LHCN-M2 (cell line): ENCODE results near the gene SLC49A3. TPM values are rescaled to one million over a fixed set of nuclear protein-coding genes. Genes with fewer than 3 reads are reported as not detected.
A peak's percentile ranks its signal among the peaks of the same experiment; 100 is the strongest.
"Not testable (repeated sequence)": the region's sequence is repeated elsewhere in the genome, so short reads cannot be mapped to it uniquely, and the experiment has no call there.

Experiments
- DNase-seq: peaks from one replicate; pipeline ENCODE4 v3.0.0-alpha.2; 2012; ENCODE audit warnings: low read depth
- total RNA-seq: library from RNA; depleted of rRNA; stranded (reverse); fragments of >200 nt; gene quantifications from 2 replicates; pipeline ENCODE4 v1.2.3, GENCODE V29; 2014

The SLC49A3 gene
- total RNA-seq, 1 experiment from 2014 or later, result 0.17 TPM

- no peak for DNase-seq
Observed at GRCh38 chr4:681736-682451, 7.1 kb downstream of the SLC49A3 start.

GRCh38 chr4:680928-681645 is 7.9 kb downstream of the SLC49A3 start:
- DNase-seq, result peak; percentile 33

GRCh38 chr4:680551-680927 is 8.4 kb downstream of the SLC49A3 start:
- no peak for DNase-seq

- no peak for DNase-seq
Observed at GRCh38 chr4:680091-680490, 8.9 kb downstream of the SLC49A3 start.

GRCh38 chr4:679629-680028 is 9.3 kb downstream of the SLC49A3 start:
- no peak for DNase-seq

GRCh38 chr4:679104-679481 is 9.9 kb downstream of the SLC49A3 start:
- no peak for DNase-seq

GRCh38 chr4:678331-679103 is 10.4 kb downstream of the SLC49A3 start:
- DNase-seq, result no peak

- peak; percentile 87 for DNase-seq
Observed at GRCh38 chr4:677431-678293, 11.3 kb downstream of the SLC49A3 start.

GRCh38 chr4:676871-677235 is 12.1 kb downstream of the SLC49A3 start:
- DNase-seq, result no peak

GRCh38 chr4:675980-676870 is 12.7 kb downstream of the SLC49A3 start:
- peak; percentile 35 for DNase-seq

GRCh38 chr4:675036-675882 is 13.7 kb downstream of the SLC49A3 start:
- DNase-seq, result peak; percentile 17

GRCh38 chr4:674172-675035 is 14.5 kb downstream of the SLC49A3 start, which contains the start of the genes ATP5ME and MYL5:
TSS of gene ATP5ME (minus strand) at chr4:674276. CDS start at chr4:674247, 29 bp downstream.
TSS of gene MYL5 (plus strand) at chr4:674542. CDS start at chr4:678027, 3,485 bp downstream.
- peak; percentile 93 for DNase-seq

- DNase-seq, result no peak
Observed at GRCh38 chr4:673349-674091, 15.4 kb downstream of the SLC49A3 start.

GRCh38 chr4:671769-672168 is 17.2 kb downstream of the SLC49A3 start:
- no peak for DNase-seq

GRCh38 chr4:669806-670559 is 19.0 kb downstream of the SLC49A3 start:
- DNase-seq, result not testable (repeated sequence)

- not testable (repeated sequence) for DNase-seq
Observed at GRCh38 chr4:668219-668618, 20.7 kb downstream of the SLC49A3 start.

GRCh38 chr4:667545-667925 is 21.4 kb downstream of the SLC49A3 start:
- DNase-seq, result no peak
